A549 treated with Hydrocortisone at 1 μM for 4 hours (cell line): Measurements from ENCODE around the gene PPP1R3F. TPM values are rescaled to one million over a fixed set of nuclear protein-coding genes. Genes with fewer than 3 reads are reported as not detected.

Experiments
- total RNA-seq: library from RNA; stranded (reverse); fragments of 200-300 nt; extraction: Qiagen RNA extraction; gene quantifications from 5 replicates; pipeline ENCODE4 v1.2.3, GENCODE V29; 2022

The PPP1R3F gene
- total RNA-seq = 1.9 to 3.0 TPM (median 2.7 TPM) in 5 replicates

DNA sequence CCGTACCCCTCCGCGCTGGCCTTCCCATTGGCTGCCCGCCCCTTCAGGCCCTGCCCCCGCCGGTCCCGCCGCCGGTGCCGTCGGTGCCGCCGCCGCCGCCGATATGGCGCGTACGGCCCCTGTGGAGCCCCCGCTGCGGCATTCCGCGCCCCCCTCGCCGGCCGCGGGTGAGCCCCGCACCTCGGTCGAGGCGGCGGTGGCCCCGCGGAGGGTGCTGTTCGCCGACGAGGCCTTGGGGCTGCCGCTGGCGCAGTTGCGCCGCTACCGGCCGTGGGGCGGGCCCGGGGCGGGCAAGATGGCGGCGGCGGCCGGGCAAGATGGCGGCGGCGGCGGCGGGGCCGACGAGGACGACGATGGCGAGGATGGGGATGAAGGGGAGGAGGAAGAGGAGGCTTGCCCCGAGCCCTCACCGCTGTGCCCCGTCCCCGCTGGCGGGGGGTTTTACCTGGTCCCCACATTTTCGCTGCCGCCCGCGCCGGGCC is at the start of gene PPP1R3F:
PPP1R3F (plus strand) TSS at position 27 of the 482 bp plus-strand sequence; CDS start at position 104, 77 bp downstream.

GRCh38 chrX:49233176-49233575 is 36.4 kb upstream of the PPP1R3F start, which contains the start of gene CACNA1F:
CACNA1F (minus strand) TSS chrX:49233340; CDS start chrX:49233309, 31 bp downstream.

DNA sequence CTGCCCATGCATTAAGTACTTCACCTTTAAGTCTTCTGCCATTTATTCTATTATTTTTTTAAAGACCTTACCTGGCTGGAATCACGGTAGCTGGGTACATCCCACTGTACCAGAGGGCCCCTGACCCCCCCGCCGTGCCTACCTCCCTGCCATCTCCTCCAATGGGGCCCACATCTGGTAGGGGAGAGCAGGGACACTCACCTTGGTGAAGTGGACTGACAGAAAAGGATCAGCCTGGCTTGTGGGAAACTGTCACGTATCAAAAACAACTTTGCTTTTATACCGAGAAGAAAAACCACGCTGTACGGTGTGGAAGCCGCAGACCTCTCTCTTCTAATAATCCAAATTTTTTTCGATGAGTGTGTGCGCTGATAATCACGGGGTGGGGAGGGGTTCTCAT is 5.1 kb upstream of the PPP1R3F start, which contains the start of gene FOXP3:
FOXP3 (minus strand) TSS at position 251 of the 400 bp plus-strand sequence. CDS start 6,205 bp downstream, outside the sequence.

DNA sequence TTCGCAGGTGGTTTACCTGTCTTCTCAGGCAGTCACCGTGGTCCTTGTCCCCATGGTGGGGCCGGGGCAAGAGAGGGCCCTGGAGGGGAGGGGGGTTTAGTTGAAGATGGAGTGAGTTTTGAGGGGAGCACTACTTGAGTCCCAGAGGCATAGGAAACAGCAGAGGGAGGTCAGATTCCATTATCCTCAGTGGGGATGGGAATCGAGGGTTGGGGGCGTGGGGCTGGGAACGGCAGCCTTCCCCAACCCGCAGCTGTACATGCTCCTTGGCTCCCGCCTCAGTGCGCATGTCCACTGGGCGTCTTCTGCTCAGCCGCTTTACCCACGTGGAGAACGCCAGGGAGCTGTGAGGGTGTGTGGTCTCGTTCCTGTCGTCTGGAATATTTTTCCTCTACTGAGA is 33.8 kb downstream of the PPP1R3F start, which contains the start of gene GAGE10:
GAGE10 (plus strand) TSS at position 301 of the 400 bp plus-strand sequence. CDS start 1,214 bp downstream, outside the sequence.

DNA sequence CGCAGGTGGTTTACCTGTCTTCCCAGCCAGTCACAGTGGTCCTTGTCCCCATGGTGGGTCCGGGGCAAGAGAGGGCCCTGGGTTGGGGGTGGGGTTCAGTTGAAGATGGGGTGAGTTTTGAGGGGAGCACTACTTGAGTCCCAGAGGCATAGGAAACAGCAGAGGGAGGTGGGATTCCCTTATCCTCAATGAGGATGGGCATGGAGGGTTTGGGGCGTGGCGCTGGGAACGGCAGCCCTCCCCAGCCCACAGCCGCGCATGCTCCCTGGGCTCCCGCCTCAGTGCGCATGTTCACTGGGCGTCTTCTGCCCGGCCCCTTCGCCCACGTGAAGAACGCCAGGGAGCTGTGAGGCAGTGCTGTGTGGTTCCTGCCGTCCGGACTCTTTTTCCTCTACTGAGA is 52.1 kb downstream of the PPP1R3F start, which contains the start of gene GAGE12J:
GAGE12J (plus strand) TSS at position 301 of the 400 bp plus-strand sequence. CDS start 1,157 bp downstream, outside the sequence.

DNA sequence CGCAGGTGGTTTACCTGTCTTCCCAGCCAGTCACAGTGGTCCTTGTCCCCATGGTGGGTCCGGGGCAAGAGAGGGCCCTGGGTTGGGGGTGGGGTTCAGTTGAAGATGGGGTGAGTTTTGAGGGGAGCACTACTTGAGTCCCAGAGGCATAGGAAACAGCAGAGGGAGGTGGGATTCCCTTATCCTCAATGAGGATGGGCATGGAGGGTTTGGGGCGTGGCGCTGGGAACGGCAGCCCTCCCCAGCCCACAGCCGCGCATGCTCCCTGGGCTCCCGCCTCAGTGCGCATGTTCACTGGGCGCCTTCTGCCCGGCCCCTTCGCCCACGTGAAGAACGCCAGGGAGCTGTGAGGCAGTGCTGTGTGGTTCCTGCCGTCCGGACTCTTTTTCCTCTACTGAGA is 61.7 kb downstream of the PPP1R3F start, which contains the start of gene GAGE13:
GAGE13 (plus strand) TSS at position 301 of the 400 bp plus-strand sequence. CDS start 1,156 bp downstream, outside the sequence.

Other genes starting within 250 kb of the PPP1R3F start
- gene TFE3, start 226.4 kb upstream of the PPP1R3F start, total RNA-seq = 45.3 to 50.5 TPM (median 48.5 TPM) in 5 replicates
- gene CCDC120, start 210.8 kb upstream of the PPP1R3F start, total RNA-seq = 2.7 to 4.1 TPM (median 3.5 TPM) in 5 replicates
- 31.7 to 45.8 TPM (median 41.5 TPM) in 5 replicates for gene PRAF2, start 195.8 kb upstream of the PPP1R3F start, total RNA-seq
- 50.5 to 59.4 TPM (median 56.0 TPM) in 5 replicates for gene WDR45, start 189.9 kb upstream of the PPP1R3F start, total RNA-seq
- 20.7 to 26.0 TPM (median 23.0 TPM) in 5 replicates for gene GPKOW, start 146.1 kb upstream of the PPP1R3F start, total RNA-seq
- 2.4 to 3.8 TPM (median 3.5 TPM) in 5 replicates for gene MAGIX, start 107.0 kb upstream of the PPP1R3F start, total RNA-seq
- 306 to 450 TPM (median 442 TPM) in 5 replicates for gene PLP2, start 97.9 kb upstream of the PPP1R3F start, total RNA-seq
- gene PRICKLE3, start 83.4 kb upstream of the PPP1R3F start, total RNA-seq = 13.5 to 17.3 TPM (median 15.7 TPM) in 5 replicates
- gene SYP, start 69.6 kb upstream of the PPP1R3F start, total RNA-seq = 2.5 to 2.9 TPM (median 2.8 TPM) in 5 replicates
- not detected in 5 replicates for gene CACNA1F, start 36.5 kb upstream of the PPP1R3F start, total RNA-seq
- 13.0 to 14.5 TPM (median 13.9 TPM) in 5 replicates for gene CCDC22, start 34.3 kb upstream of the PPP1R3F start, total RNA-seq
- 0.07 to 0.13 TPM (median 0.08 TPM) in 5 replicates for gene FOXP3, start 5.1 kb upstream of the PPP1R3F start, total RNA-seq
- gene GAGE10, start 33.9 kb downstream of the PPP1R3F start, total RNA-seq = not detected in 5 replicates
- gene GAGE12J, start 52.2 kb downstream of the PPP1R3F start, total RNA-seq = not detected in 5 replicates
- gene GAGE13, start 61.8 kb downstream of the PPP1R3F start, total RNA-seq = not detected in 5 replicates